NCI-H1436 (cell line): Measurements from ENCODE around the gene VEGFB.
A peak's percentile ranks its signal among the peaks of the same experiment; 100 is the strongest.

Experiments used
- DNase-seq: peaks from one replicate; lab custom pipeline; 2025; lab: John Stamatoyannopoulos, UW

The VEGFB gene

GRCh38 chr11:64211181-64211872, 23.1 kb upstream of the VEGFB start:
- no peak for DNase-seq

- no peak for DNase-seq
Measured at GRCh38 chr11:64216879-64217278, 17.5 kb upstream of the VEGFB start.

- DNase-seq = no peak
Measured at GRCh38 chr11:64218628-64219353, 15.6 kb upstream of the VEGFB start.

GRCh38 chr11:64219354-64219684, 15.1 kb upstream of the VEGFB start:
- DNase-seq = no peak

- DNase-seq = no peak
Measured at GRCh38 chr11:64219755-64220154, 14.6 kb upstream of the VEGFB start.

- DNase-seq = no peak
Measured at GRCh38 chr11:64220271-64220670, 14.1 kb upstream of the VEGFB start.

- DNase-seq = no peak
Measured at GRCh38 chr11:64220798-64221197, 13.6 kb upstream of the VEGFB start.

- no peak for DNase-seq
Measured at GRCh38 chr11:64222651-64223000, 11.8 kb upstream of the VEGFB start.

GRCh38 chr11:64223001-64223651, 11.3 kb upstream of the VEGFB start:
- no peak for DNase-seq

GRCh38 chr11:64224151-64224890, 10.1 kb upstream of the VEGFB start:
- DNase-seq = no peak

- no peak for DNase-seq
Measured at GRCh38 chr11:64224891-64225607, 9.3 kb upstream of the VEGFB start.

GRCh38 chr11:64225608-64226506, 8.5 kb upstream of the VEGFB start, which contains the start of the genes NUDT22 and TRPT1:
Gene NUDT22 (plus strand): TSS chr11:64226274. CDS start chr11:64226653, 379 bp downstream.
Gene TRPT1 (minus strand): TSS chr11:64226186. CDS start chr11:64225860, 326 bp downstream.
- peak; percentile 78 for DNase-seq

- DNase-seq = no peak
Measured at GRCh38 chr11:64226507-64227051, 7.8 kb upstream of the VEGFB start.

GRCh38 chr11:64227405-64227956, 6.9 kb upstream of the VEGFB start:
- no peak for DNase-seq

GRCh38 chr11:64229090-64229743, 5.2 kb upstream of the VEGFB start:
- no peak for DNase-seq

- DNase-seq = no peak
Measured at GRCh38 chr11:64229744-64230170, 4.6 kb upstream of the VEGFB start.

GRCh38 chr11:64230171-64230984, 4.0 kb upstream of the VEGFB start, which contains the start of gene DNAJC4:
Gene DNAJC4 (plus strand): TSS chr11:64230548. CDS start chr11:64230855, 307 bp downstream.
- peak; percentile 95 for DNase-seq

- DNase-seq = no peak
Measured at GRCh38 chr11:64230985-64231365, 3.4 kb upstream of the VEGFB start.

GRCh38 chr11:64231546-64231945, 2.8 kb upstream of the VEGFB start:
- DNase-seq = no peak
